Ishikawa (cell line): ENCODE results near the gene MFRP.

ENCODE experiments used
- CEBPB ChIP-seq: IDR thresholded peaks from 2 replicates; pipeline ENCODE4 v1.6.1; 2012
- CREB1 ChIP-seq: IDR thresholded peaks from 2 replicates; pipeline ENCODE4 v1.6.1; 2012; ENCODE audit warnings: low read depth
- EP300 ChIP-seq: IDR thresholded peaks from 2 replicates; pipeline ENCODE4 v1.6.1; 2012; ENCODE audit warnings: borderline replicate concordance
- FOXM1 ChIP-seq: IDR thresholded peaks from 2 replicates; pipeline ENCODE4 v1.6.1; 2012; ENCODE audit warnings: low read depth, borderline replicate concordance
- NFIC ChIP-seq: IDR thresholded peaks from 2 replicates; pipeline ENCODE4 v1.6.1; 2012
- RAD21 ChIP-seq: IDR thresholded peaks from 2 replicates; pipeline ENCODE4 v1.6.1; 2012; ENCODE audit warnings: low read depth
- REST ChIP-seq: IDR thresholded peaks from 2 replicates; pipeline ENCODE4 v1.6.1; 2012; ENCODE audit warnings: low read depth, mild to moderate bottlenecking
- TAF1 ChIP-seq: IDR thresholded peaks from 2 replicates; pipeline ENCODE4 v1.6.1; 2012; ENCODE audit warnings: low read depth, mild to moderate bottlenecking
- TCF12 ChIP-seq: IDR thresholded peaks from 2 replicates; pipeline ENCODE4 v1.6.1; 2012; ENCODE audit warnings: low read depth
- TEAD4 ChIP-seq: IDR thresholded peaks from 2 replicates; pipeline ENCODE4 v1.6.1; 2012
- USF1 ChIP-seq: IDR thresholded peaks from 2 replicates; pipeline ENCODE4 v1.6.1; 2012
- YY1 ChIP-seq: IDR thresholded peaks from 2 replicates; pipeline ENCODE4 v1.6.1; 2012; ENCODE audit warnings: low read depth
- ZBTB7A ChIP-seq: IDR thresholded peaks from 2 replicates; pipeline ENCODE4 v1.6.1; 2012; ENCODE audit warnings: low read depth
- TF ChIP-seq, protein P1 (sequence below): IDR thresholded peaks from 2 replicates; pipeline ENCODE4 v1.6.1; 2012

MFRP gene

DNA sequence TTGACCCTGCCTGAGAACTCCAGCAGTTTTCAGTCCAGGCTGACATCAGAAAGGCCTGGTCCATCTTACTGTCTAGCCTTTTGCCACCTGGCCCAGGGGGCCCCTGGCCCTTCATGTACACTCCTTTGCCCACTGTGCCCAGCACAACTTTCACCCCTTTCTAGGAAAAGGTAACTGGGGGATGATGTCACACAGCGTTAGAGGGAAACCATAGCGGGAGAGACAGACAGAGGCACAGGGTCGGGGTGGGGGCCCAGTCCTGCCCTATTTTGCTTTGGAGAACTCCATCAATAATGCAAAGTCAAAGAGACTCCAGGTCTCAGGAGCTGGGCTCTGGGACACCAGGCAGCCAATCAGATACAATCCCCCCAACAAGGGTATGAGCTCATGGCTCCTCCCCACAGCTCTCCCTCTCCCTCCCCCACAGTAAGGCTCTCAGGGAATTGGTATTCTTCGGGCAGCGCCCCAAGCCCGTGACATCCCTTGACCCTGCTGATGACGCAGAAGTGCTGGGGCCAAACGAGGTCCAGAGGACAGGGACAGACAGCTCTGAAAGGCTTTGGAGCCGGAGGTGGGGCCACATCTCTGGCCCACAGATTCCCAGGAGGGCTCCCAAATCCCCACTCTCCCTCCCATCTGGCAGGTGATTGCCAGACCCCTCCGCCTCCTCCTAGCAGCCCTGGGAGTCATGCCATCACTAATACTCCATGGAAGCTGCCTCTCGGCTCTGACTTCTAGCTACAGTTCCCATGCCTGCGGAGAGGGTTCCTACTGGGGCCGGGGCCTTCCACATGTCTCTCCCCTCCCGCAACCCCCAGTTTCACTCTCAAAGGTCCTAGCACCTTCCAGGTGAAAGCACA lies 29.1 kb upstream of the MFRP start:
- TF ChIP-seq TCF12 (no peak), CEBPB (no peak), NFIC (no peak), TAF1 (no peak), RAD21 (no peak), TEAD4 (no peak), CREB1 (no peak), YY1 (no peak), EP300 (no peak), USF1 (no peak)
- TF ChIP-seq, protein P1, sequence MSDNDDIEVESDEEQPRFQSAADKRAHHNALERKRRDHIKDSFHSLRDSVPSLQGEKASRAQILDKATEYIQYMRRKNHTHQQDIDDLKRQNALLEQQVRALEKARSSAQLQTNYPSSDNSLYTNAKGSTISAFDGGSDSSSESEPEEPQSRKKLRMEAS, result no peak

DNA sequence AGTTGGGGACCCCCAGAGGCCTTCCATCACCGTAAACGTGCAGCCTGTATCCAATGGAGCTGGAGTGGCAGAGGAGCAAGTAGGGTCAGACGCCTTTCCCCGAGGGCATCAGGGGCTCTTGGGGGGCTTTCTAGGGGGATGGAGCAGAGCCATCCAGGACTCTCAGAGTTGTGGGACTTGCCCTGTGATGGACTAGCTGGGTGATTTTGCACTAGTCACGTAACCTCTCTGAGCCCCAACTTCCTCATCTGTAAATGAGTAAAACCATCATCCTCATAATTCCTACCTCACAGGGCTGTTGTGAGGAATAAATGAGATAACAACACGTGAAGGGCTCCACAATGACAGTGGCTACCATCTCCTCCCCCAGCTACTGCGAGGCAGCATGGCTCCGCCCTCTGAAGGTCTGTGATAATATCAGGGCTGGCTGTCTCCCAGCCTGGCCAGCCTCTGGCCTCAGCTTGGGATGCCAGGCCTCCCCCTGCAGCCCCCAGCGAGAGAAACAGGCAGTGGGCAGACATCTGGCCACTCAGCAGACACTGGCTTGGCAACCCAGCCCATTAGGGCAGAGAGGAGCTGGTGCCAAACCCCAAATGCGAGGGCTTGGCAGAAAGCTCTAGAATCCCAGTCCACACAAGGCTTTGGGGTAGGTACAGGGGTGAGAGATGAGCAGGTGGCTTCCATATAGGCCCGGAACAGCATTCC lies 28.3 kb upstream of the MFRP start:
- TF ChIP-seq TCF12 (no peak), USF1 (no peak), FOXM1 (no peak)

GRCh38 chr11:119373921-119374631 lies 27.6 kb upstream of the MFRP start:
- peak; percentile 96 for TF ChIP-seq RAD21
- no peak for TF ChIP-seq ZBTB7A

- no peak for TF ChIP-seq FOXM1
- TF ChIP-seq TAF1, result no peak
- no peak for TF ChIP-seq TEAD4
- TF ChIP-seq, protein P1, result no peak
- no peak for TF ChIP-seq EP300
- TF ChIP-seq TCF12, result no peak
- TF ChIP-seq YY1, result no peak
- TF ChIP-seq ZBTB7A, result no peak
- no peak for TF ChIP-seq REST
Measured at GRCh38 chr11:119373059-119373920, 26.8 kb upstream of the MFRP start.

GRCh38 chr11:119372260-119373058 lies 26.0 kb upstream of the MFRP start:
- no peak for TF ChIP-seq TEAD4
- no peak for TF ChIP-seq TAF1
- TF ChIP-seq REST, result no peak
- TF ChIP-seq YY1, result no peak
- TF ChIP-seq EP300, result no peak
- TF ChIP-seq TCF12, result no peak
- no peak for TF ChIP-seq USF1
- TF ChIP-seq CEBPB, result no peak
- TF ChIP-seq CREB1, result no peak
- no peak for TF ChIP-seq FOXM1
